Parathyroid adenoma (tissue), 2 donors: ENCODE measurements around the gene SMARCD1.

Experiments
- H2AFZ ChIP-seq: fragments of 300-600 bp; sonication (generic); one replicate; pipeline ENCODE4 v1.7.0; 2017; ENCODE audit warnings: antibody characterized with exemption, mild to moderate bottlenecking
- H3K27ac ChIP-seq: fragments of 300-600 bp; sonication (generic); one replicate; pipeline ENCODE4 v1.7.0; 2017
- H3K27me3 ChIP-seq: fragments of 300-600 bp; sonication (generic); one replicate; pipeline ENCODE4 v1.7.0; 2017; ENCODE audit warnings: low read length; ENCODE audit not compliant: control insufficient read depth, insufficient read depth
- H3K36me3 ChIP-seq: fragments of 300-600 bp; sonication (generic); one replicate; pipeline ENCODE4 v1.7.0; 2017; ENCODE audit warnings: low read length; ENCODE audit not compliant: control insufficient read depth, insufficient read depth
- H3K4me1 ChIP-seq: fragments of 300-600 bp; sonication (generic); one replicate; pipeline ENCODE4 v1.7.0; 2017; ENCODE audit warnings: control low read depth
- H3K4me2 ChIP-seq: fragments of 300-600 bp; sonication (generic); one replicate; pipeline ENCODE4 v1.7.0; 2017; ENCODE audit warnings: low read length
- H3K4me3 ChIP-seq: fragments of 300-600 bp; sonication (generic); one replicate; pipeline ENCODE4 v1.7.0; 2017; ENCODE audit warnings: low read depth, low read length
- H3K79me2 ChIP-seq: fragments of 300-600 bp; sonication (generic); one replicate; pipeline ENCODE4 v1.7.0; 2017; ENCODE audit warnings: control low read depth
- H3K9ac ChIP-seq: fragments of 300-600 bp; sonication (generic); one replicate; pipeline ENCODE4 v1.7.0; 2017; ENCODE audit warnings: mild to moderate bottlenecking
- H3K9me3 ChIP-seq: fragments of 300-600 bp; sonication (generic); one replicate; pipeline ENCODE4 v1.7.0; 2017; ENCODE audit warnings: low read length; ENCODE audit not compliant: control insufficient read depth
- CTCF ChIP-seq: fragments of 300-600 bp; sonication (generic); IDR thresholded peaks from one replicate; pipeline ENCODE4 v1.7.0; 2017; ENCODE audit warnings: antibody characterized with exemption, mild to moderate bottlenecking
- donor health status: primary hyperparathyroidism.

Gene SMARCD1

GRCh38 chr12:50099302-50100008 is 14.3 kb downstream of the SMARCD1 start:
- no peaks in the 10 kb centered on the region for H3K27me3 ChIP-seq
- no peak overlapping the region for H3K27ac ChIP-seq
- H3K36me3 ChIP-seq, result no peaks in the 10 kb centered on the region
- no peak overlapping the region for H3K9ac ChIP-seq
- H3K9me3 ChIP-seq, result no peaks in the 10 kb centered on the region
- H3K4me1 ChIP-seq, result peaks cover 29% of the 10 kb centered on the region
- H2AFZ ChIP-seq, result no peak overlapping the region
- no peak overlapping the region for H3K4me2 ChIP-seq
- H3K79me2 ChIP-seq, result peaks cover 5% of the 10 kb centered on the region
- no peak overlapping the region for H3K4me3 ChIP-seq
- TF ChIP-seq CTCF, result no peak

GRCh38 chr12:50100561-50100960 is 15.4 kb downstream of the SMARCD1 start:
- no peak overlapping the region for H3K4me3 ChIP-seq

GRCh38 chr12:50101663-50102062 is 16.5 kb downstream of the SMARCD1 start:
- Histone ChIP-seq H3K27ac (peak overlapping the region; percentile 30), H3K4me1 (peaks cover 40% of the 10 kb centered on the region), H3K36me3 (no peaks in the 10 kb centered on the region), H3K9ac (no peak overlapping the region), H3K9me3 (no peaks in the 10 kb centered on the region), H3K27me3 (no peaks in the 10 kb centered on the region), H3K79me2 (peaks cover 11% of the 10 kb centered on the region), H2AFZ (no peak overlapping the region), H3K4me2 (no peak overlapping the region), H3K4me3 (no peak overlapping the region)
- peak; percentile 57 for TF ChIP-seq CTCF

More at GRCh38 chr12:50100561-50100960, 15.4 kb downstream of the SMARCD1 start:
- Histone ChIP-seq H3K36me3 (no peaks in the 10 kb centered on the region), H3K4me2 (no peak overlapping the region), H3K79me2 (peaks cover 11% of the 10 kb centered on the region), H3K4me1 (peaks cover 38% of the 10 kb centered on the region), H3K27ac (no peak overlapping the region), H2AFZ (no peak overlapping the region), H3K9me3 (no peaks in the 10 kb centered on the region), H3K27me3 (no peaks in the 10 kb centered on the region), H3K9ac (no peak overlapping the region)
- no peak for TF ChIP-seq CTCF

GRCh38 chr12:50102131-50102531 is 17.0 kb downstream of the SMARCD1 start:
- no peak overlapping the region for H3K4me2 ChIP-seq
- no peaks in the 10 kb centered on the region for H3K36me3 ChIP-seq
- H2AFZ ChIP-seq, result no peak overlapping the region
- H3K4me3 ChIP-seq, result no peak overlapping the region
- H3K27ac ChIP-seq, result peak overlapping the region; percentile 85
- H3K9me3 ChIP-seq, result no peaks in the 10 kb centered on the region
- H3K9ac ChIP-seq, result no peak overlapping the region
- H3K27me3 ChIP-seq, result no peaks in the 10 kb centered on the region
- no peak for TF ChIP-seq CTCF
- H3K79me2 ChIP-seq, result peaks cover 11% of the 10 kb centered on the region
- peaks cover 43% of the 10 kb centered on the region for H3K4me1 ChIP-seq
